Subcutaneous abdominal adipose tissue (tissue), 5 donors: ENCODE measurements around the gene TP73.

Source experiments
- H3K27ac ChIP-seq: one replicate; pipeline ENCODE4 v1.7.0; 2013; ENCODE audit warnings: low read depth, mild to moderate bottlenecking, inconsistent platforms, low read length, moderate library complexity
- H3K27me3 ChIP-seq, 5 donors: one replicate each; pipeline ENCODE4 v1.7.0; 2013; ENCODE audit warnings: low read length in 5 of 5, inconsistent platforms in 1 of 5; ENCODE audit not compliant: control insufficient read depth in 5 of 5, insufficient read depth in 4 of 5
- H3K36me3 ChIP-seq, 5 donors: one replicate each; pipeline ENCODE4 v1.7.0; 2013; ENCODE audit warnings: low read length in 5 of 5; ENCODE audit not compliant: control insufficient read depth in 5 of 5, insufficient read depth in 5 of 5
- H3K4me1 ChIP-seq, 5 donors: one replicate each; pipeline ENCODE4 v1.7.0; 2013; ENCODE audit warnings: low read length in 5 of 5, mild to moderate bottlenecking in 3 of 5, moderate library complexity in 1 of 5; ENCODE audit not compliant: control insufficient read depth in 5 of 5, insufficient read depth in 5 of 5
- H3K4me3 ChIP-seq, 5 donors: one replicate each; pipeline ENCODE4 v1.7.0; 2013; ENCODE audit warnings: low read length in 5 of 5, low read depth in 1 of 5
- H3K9ac ChIP-seq, 5 donors: one replicate each; pipeline ENCODE4 v1.7.0; 2013; ENCODE audit warnings: low read length in 5 of 5, mild to moderate bottlenecking in 4 of 5, moderate library complexity in 3 of 5
- H3K9me3 ChIP-seq, 5 donors: one replicate each; pipeline ENCODE4 v1.7.0; 2013; ENCODE audit warnings: low read length in 5 of 5; ENCODE audit not compliant: control insufficient read depth in 5 of 5
- donor health status: healthy.
- donor health status: healthy.
- donor health status: healthy.
- donor health status: healthy.
- donor health status: healthy.

Gene TP73

DNA sequence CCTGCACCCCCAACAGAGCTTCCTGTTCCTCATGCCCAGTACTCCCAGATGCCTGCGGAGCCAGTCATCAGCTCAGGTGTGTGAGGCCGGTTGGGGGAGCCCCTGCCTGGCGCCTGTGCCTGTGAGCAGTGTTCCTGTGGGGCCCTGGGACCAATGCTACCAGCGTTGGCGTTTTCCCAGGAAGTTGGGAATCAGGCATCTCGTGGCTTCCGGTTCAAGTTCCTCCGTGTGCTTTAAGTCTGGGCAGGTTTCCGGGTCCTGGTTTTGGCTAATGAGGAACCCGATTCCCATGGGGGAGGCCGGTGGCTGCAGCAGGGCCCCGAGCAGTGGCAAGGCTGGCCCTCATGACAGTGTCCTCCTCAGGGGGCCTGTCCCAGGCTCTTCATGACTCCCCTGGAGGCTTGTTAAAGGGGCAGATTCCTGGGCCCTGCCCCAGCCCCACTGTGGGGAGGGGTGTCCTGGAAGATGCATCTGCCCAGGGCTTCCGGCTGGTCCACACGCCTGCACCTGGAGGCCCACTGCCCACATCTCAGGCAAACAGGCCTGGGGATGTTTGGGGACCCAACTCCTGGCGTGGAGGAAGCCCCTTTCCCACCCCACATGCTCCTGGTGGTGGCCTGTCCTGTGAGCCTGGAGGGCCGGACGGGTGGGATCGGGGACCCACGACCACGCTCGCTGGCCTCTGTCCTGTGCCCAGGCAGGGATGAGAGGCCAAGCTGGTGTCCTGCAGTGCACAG, 26.2 kb downstream of the TP73 start:
- Histone ChIP-seq H3K27ac (no peak overlapping the region), H3K4me3 (no peak overlapping the region), H3K4me1 (peaks cover 0 to 14% (median 0%) of the 10 kb centered on the region in 5 donors), H3K27me3 (peaks cover 4 to 42% (median 33%) of the 10 kb centered on the region in 5 donors), H3K9ac (no peak overlapping the region), H3K9me3 (peaks cover 0 to 4% (median 0%) of the 10 kb centered on the region in 5 donors), H3K36me3 (no peaks in the 10 kb centered on the region)

DNA sequence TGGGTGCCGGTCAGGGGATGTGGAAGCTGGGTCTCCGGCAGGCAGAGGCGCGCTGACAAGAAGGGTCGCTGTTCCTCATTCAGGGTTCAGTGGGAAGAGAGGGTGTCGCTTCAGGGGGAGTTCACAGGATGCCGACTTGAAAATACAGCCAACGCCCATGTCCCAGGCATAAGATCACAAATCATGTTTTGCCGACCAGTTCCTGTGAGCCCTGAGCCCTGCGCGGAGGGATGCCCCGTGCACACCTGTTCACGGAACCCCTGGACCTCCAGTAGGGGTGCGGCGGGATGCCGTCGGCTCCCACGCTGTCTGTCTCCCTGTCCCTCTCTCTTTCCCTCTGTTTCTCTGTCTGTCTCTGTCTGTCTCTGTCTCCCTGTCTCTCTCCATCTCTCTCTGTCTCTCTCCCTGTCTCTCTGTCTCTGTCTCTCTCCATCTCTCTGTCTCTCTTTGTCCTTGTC, 26.8 kb downstream of the TP73 start:
- Histone ChIP-seq H3K36me3 (no peaks in the 10 kb centered on the region), H3K27ac (no peak overlapping the region), H3K4me3 (no peak overlapping the region), H3K9me3 (peaks cover 0 to 4% (median 0%) of the 10 kb centered on the region in 5 donors), H3K27me3 (peaks cover 0 to 39% (median 30%) of the 10 kb centered on the region in 5 donors), H3K9ac (no peak overlapping the region), H3K4me1 (peaks cover 0 to 14% (median 0%) of the 10 kb centered on the region in 5 donors)

GRCh38 chr1:3679799-3680453, 27.6 kb downstream of the TP73 start:
- H3K27me3 ChIP-seq, result peaks cover 0 to 33% (median 27%) of the 10 kb centered on the region in 5 donors
- H3K4me1 ChIP-seq, result peaks cover 0 to 14% (median 0%) of the 10 kb centered on the region in 5 donors
- H3K36me3 ChIP-seq, result no peaks in the 10 kb centered on the region
- peaks cover 0 to 4% (median 0%) of the 10 kb centered on the region in 5 donors for H3K9me3 ChIP-seq
- no peak overlapping the region for H3K9ac ChIP-seq
- H3K4me3 ChIP-seq, result no peak overlapping the region
- H3K27ac ChIP-seq, result no peak overlapping the region

- no peak overlapping the region for H3K27ac ChIP-seq
- H3K27me3 ChIP-seq, result peaks cover 0 to 40% (median 25%) of the 10 kb centered on the region in 5 donors
- H3K9ac ChIP-seq, result no peak overlapping the region
- H3K9me3 ChIP-seq, result peaks cover 0 to 4% (median 0%) of the 10 kb centered on the region in 5 donors
- peaks cover 0 to 14% (median 0%) of the 10 kb centered on the region in 5 donors for H3K4me1 ChIP-seq
- no peaks in the 10 kb centered on the region for H3K36me3 ChIP-seq
- H3K4me3 ChIP-seq, result no peak overlapping the region
These were observed 28.3 kb downstream of the TP73 start for GRCh38 chr1:3680488-3681230.

GRCh38 chr1:3681231-3681897, 29.0 kb downstream of the TP73 start:
- H3K9ac ChIP-seq, result no peak overlapping the region
- peaks cover 0 to 4% (median 0%) of the 10 kb centered on the region in 5 donors for H3K9me3 ChIP-seq
- no peaks in the 10 kb centered on the region for H3K36me3 ChIP-seq
- no peak overlapping the region for H3K27ac ChIP-seq
- no peak overlapping the region for H3K4me3 ChIP-seq
- H3K4me1 ChIP-seq, result peaks cover 0 to 14% (median 0%) of the 10 kb centered on the region in 5 donors
- peaks cover 0 to 40% (median 25%) of the 10 kb centered on the region in 5 donors for H3K27me3 ChIP-seq

DNA sequence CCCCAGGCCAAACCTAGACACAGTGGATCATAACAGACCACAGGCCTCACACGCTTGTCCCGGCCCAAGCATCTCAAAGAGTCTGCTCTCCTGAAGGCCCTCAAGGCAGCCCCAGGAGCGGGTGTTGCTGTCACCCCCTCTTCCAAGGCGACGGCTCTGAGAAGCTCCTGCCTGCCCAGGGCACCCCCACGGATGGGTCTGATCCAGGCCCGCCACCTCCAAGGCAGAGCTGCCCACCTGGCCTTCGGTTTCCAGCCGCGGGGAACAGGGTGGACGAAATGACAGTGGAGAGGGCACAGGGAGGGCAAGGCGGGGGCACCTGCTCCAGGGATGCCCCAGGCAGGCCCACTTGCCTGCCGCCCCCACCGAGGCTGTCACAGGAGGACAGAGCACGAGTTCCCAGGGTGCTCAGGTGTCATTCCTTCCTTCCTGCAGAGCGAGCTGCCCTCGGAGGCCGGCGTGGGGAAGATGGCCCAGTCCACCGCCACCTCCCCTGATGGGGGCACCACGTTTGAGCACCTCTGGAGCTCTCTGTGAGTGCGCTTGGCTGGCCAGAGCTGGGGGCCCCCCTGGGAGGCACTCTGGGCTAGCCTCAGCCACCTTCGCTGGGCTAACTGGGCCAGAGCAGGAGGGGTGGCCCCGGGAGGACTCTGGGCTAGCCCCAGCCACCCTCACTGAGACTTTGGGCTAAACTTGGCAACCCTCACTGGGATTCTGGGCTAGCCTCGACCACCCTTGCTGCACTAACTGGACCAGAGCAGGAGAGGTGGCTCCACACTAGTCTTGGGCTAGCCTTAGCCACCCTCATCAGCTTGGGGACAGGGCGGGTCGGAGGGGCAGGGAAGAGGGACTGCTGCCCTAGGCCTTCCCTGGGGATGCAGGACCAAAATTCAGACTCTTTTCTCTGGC, 29.8 kb downstream of the TP73 start:
- Histone ChIP-seq H3K9me3 (peaks cover 0 to 4% (median 0%) of the 10 kb centered on the region in 5 donors), H3K27ac (no peak overlapping the region), H3K36me3 (no peaks in the 10 kb centered on the region), H3K9ac (no peak overlapping the region), H3K27me3 (peaks cover 0 to 40% (median 26%) of the 10 kb centered on the region in 5 donors), H3K4me3 (no peak overlapping the region), H3K4me1 (peaks cover 0 to 8% (median 0%) of the 10 kb centered on the region in 5 donors)

DNA sequence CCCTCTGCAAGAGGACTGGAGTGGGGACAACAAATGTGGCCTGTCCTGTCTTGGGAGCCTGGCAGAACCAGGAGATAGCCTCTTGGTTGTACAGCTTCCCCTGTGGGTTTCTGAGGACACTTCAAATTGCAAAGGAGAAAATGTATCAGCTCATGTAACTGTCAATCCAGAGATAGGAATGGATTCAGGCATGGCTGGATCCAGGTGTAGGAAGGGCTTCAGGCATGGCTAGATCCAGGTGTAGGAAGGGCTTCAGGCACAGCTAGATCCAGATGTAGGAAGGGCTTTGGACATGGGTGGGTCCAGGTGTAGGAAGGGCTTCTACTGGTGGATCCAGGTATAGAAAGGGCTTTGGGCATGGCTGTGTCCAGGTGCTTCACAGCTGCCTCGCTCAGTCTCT, 30.9 kb downstream of the TP73 start:
- Histone ChIP-seq H3K9me3 (peaks cover 0 to 4% (median 0%) of the 10 kb centered on the region in 5 donors), H3K4me3 (no peak overlapping the region), H3K9ac (no peak overlapping the region), H3K36me3 (no peaks in the 10 kb centered on the region), H3K27me3 (peaks cover 0 to 44% (median 34%) of the 10 kb centered on the region in 5 donors), H3K27ac (no peak overlapping the region), H3K4me1 (peaks cover 0 to 6% (median 0%) of the 10 kb centered on the region in 5 donors)

DNA sequence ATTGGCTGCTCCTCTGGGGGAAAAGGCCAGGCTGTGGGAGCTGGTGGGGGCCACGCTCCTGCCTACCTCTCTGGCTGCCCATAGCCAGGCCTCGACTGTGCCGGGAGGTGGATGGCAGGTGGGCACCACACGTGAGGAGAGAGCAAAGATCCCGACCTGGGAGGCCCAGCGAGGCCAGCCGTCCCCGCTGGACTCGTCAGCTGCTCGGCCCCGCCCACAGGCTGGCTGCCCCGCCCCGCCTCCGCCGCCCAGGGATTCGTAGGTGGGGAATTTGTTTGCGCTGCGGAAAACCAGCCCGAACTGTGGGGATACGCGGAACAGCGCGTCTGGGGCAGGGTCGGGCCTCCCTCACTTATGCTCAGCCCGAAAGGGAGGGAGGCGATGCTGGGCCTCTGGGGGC, 31.7 kb downstream of the TP73 start:
- Histone ChIP-seq H3K4me3 (no peak overlapping the region), H3K9me3 (peaks cover 0 to 4% (median 0%) of the 10 kb centered on the region in 5 donors), H3K9ac (no peak overlapping the region), H3K27me3 (peaks cover 7 to 49% (median 34%) of the 10 kb centered on the region in 5 donors), H3K4me1 (peaks cover 0 to 8% (median 0%) of the 10 kb centered on the region in 5 donors), H3K36me3 (no peaks in the 10 kb centered on the region), H3K27ac (no peak overlapping the region)

- no peak overlapping the region for H3K4me3 ChIP-seq
- no peak overlapping the region for H3K27ac ChIP-seq
These were observed 32.9 kb downstream of the TP73 start for GRCh38 chr1:3685222-3685621.

More at GRCh38 chr1:3685222-3685621, 32.9 kb downstream of the TP73 start:
- Histone ChIP-seq H3K9ac (no peak overlapping the region), H3K9me3 (peaks cover 0 to 4% (median 0%) of the 10 kb centered on the region in 5 donors), H3K27me3 (peaks cover 17 to 48% (median 33%) of the 10 kb centered on the region in 5 donors), H3K36me3 (no peaks in the 10 kb centered on the region), H3K4me1 (peaks cover 0 to 8% (median 0%) of the 10 kb centered on the region in 5 donors)
